HepG2 (cell line): ENCODE measurements around the gene PPP1R27. TPM values are rescaled to one million over a fixed set of nuclear protein-coding genes. Genes with fewer than 3 reads are reported as not detected.

Experiments
- ADNP ChIP-seq: sonication (generic); formaldehyde crosslinking; IDR thresholded peaks from 2 replicates; pipeline ENCODE4 v1.4.0; 2020; ENCODE audit warnings: missing genetic modification reagents
- BHLHE40 ChIP-seq: IDR thresholded peaks from 2 replicates; pipeline ENCODE4 v1.6.1; 2011; ENCODE audit warnings: low read length, improper control_type of control experiment
- CAMTA2 ChIP-seq: sonication (generic); formaldehyde crosslinking; IDR thresholded peaks from 2 replicates; pipeline ENCODE4 v1.4.0; 2020; ENCODE audit warnings: mild to moderate bottlenecking, missing genetic modification reagents, borderline replicate concordance
- CBFB ChIP-seq: sonication (generic); formaldehyde crosslinking; IDR thresholded peaks from 2 replicates; pipeline ENCODE4 v1.4.0; 2020; ENCODE audit warnings: missing genetic modification reagents
- DPF2 ChIP-seq: sonication (generic); formaldehyde crosslinking; IDR thresholded peaks from 2 replicates; pipeline ENCODE4 v1.4.0; 2020; ENCODE audit warnings: mild to moderate bottlenecking, low read depth, missing genetic modification reagents, borderline replicate concordance
- NONO ChIP-seq, 2 experiments: fragments of 450-650 bp in 1 of 2; sonication (generic) in 1 of 2; formaldehyde crosslinking in 1 of 2; IDR thresholded peaks in 1 of 2; conservative IDR thresholded peaks in 1 of 2; 2 replicates each; pipeline versions ENCODE4 v1.6.1 to v1.8.0; 2017 to 2022; ENCODE audit warnings: mild to moderate bottlenecking in 1 of 2, missing genetic modification reagents in 1 of 2, moderate library complexity in 1 of 2
- SIN3A ChIP-seq: IDR thresholded peaks from 2 replicates; pipeline ENCODE4 v1.6.1; 2011; ENCODE audit warnings: low read depth, mild to moderate bottlenecking, control low read depth, low read length, borderline replicate concordance
- SMYD3 ChIP-seq: sonication (generic); formaldehyde crosslinking; IDR thresholded peaks from 2 replicates; pipeline ENCODE4 v1.8.1; 2023; ENCODE audit warnings: mild to moderate bottlenecking, missing genetic modification reagents
- ZNF484 ChIP-seq: sonication (generic); formaldehyde crosslinking; IDR thresholded peaks from 2 replicates; pipeline ENCODE4 v1.5.1; 2020; ENCODE audit warnings: mild to moderate bottlenecking, low read depth, missing genetic modification reagents, borderline replicate concordance
- ZNF616 ChIP-seq: sonication (generic); formaldehyde crosslinking; IDR thresholded peaks from 2 replicates; pipeline ENCODE4 v1.5.0; 2020; ENCODE audit warnings: low read depth, mild to moderate bottlenecking, missing genetic modification reagents
- ZNF839 ChIP-seq: sonication (generic); formaldehyde crosslinking; IDR thresholded peaks from 2 replicates; pipeline ENCODE4 v1.4.0; 2020; ENCODE audit warnings: missing genetic modification reagents, mild to moderate bottlenecking, borderline replicate concordance
- ZSCAN30 ChIP-seq: sonication (generic); formaldehyde crosslinking; IDR thresholded peaks from 2 replicates; pipeline ENCODE4 v1.5.0; 2020; ENCODE audit warnings: mild to moderate bottlenecking, missing genetic modification reagents
- polyA plus RNA-seq, 8 experiments: library from polyadenylated mRNA; depleted of rRNA in 3 of 8; stranded (reverse) in 7 of 8; unstranded in 1 of 8; fragments of >200 nt; fragmentation: Illumina TruSeq in 4 of 8; extraction: Trizol in 4 of 8; gene quantifications; 2 replicates each; pipeline versions ENCODE4 v1.2.1 to v1.2.3, GENCODE V29; 2011 to 2016; ENCODE audit warnings: low read depth in 4 of 8, missing spikeins in 1 of 8, mixed read lengths in 1 of 8; ENCODE audit not compliant: insufficient read depth in 1 of 8
- total RNA-seq, 5 experiments: library from RNA; depleted of rRNA; stranded (reverse); fragments of >200 nt; fragmentation: Illumina TruSeq; extraction: Trizol; gene quantifications; 2 replicates each; pipeline ENCODE4 v1.2.3, GENCODE V29; 2016; ENCODE audit warnings: low read depth in 1 of 5
- TF ChIP-seq, protein P1 (sequence below): IDR thresholded peaks from 2 replicates; pipeline ENCODE4 v1.6.1; 2016; ENCODE audit warnings: missing compliant biosample characterization, missing genetic modification reagents, borderline replicate concordance
- TF ChIP-seq, protein P2 (sequence below): sonication (generic); formaldehyde crosslinking; IDR thresholded peaks from 2 replicates; pipeline ENCODE4 v1.4.0; 2020; ENCODE audit warnings: missing genetic modification reagents, borderline replicate concordance
- TF ChIP-seq, protein P3 (sequence below): sonication (generic); formaldehyde crosslinking; IDR thresholded peaks from 2 replicates; pipeline ENCODE4 v1.4.0; 2020; ENCODE audit warnings: missing genetic modification reagents
- TF ChIP-seq, protein P4 (sequence below): sonication (generic); IDR thresholded peaks from 2 replicates; pipeline ENCODE4 v1.6.1; 2016; ENCODE audit warnings: low read depth, borderline replicate concordance
- TF ChIP-seq, protein P5 (sequence below): sonication (generic); formaldehyde crosslinking; conservative IDR thresholded peaks from 2 replicates; pipeline ENCODE4 v1.8.1; 2023; ENCODE audit warnings: missing genetic modification reagents
- TF ChIP-seq, protein P6 (sequence below): sonication (generic); formaldehyde crosslinking; IDR thresholded peaks from 2 replicates; pipeline ENCODE4 v1.8.1; 2023; ENCODE audit warnings: missing genetic modification reagents, inconsistent platforms, borderline replicate concordance
- TF ChIP-seq, protein P7 (sequence below): IDR thresholded peaks from 2 replicates; pipeline ENCODE4 v1.6.1; 2016; ENCODE audit warnings: low read depth, borderline replicate concordance

Gene PPP1R27
- total and polyA plus RNA-seq, 2 of the 13 experiments (the other 11 are each of a cell fraction or from before 2014, with no cell fraction given) = 0.17 to 1.00 TPM

DNA sequence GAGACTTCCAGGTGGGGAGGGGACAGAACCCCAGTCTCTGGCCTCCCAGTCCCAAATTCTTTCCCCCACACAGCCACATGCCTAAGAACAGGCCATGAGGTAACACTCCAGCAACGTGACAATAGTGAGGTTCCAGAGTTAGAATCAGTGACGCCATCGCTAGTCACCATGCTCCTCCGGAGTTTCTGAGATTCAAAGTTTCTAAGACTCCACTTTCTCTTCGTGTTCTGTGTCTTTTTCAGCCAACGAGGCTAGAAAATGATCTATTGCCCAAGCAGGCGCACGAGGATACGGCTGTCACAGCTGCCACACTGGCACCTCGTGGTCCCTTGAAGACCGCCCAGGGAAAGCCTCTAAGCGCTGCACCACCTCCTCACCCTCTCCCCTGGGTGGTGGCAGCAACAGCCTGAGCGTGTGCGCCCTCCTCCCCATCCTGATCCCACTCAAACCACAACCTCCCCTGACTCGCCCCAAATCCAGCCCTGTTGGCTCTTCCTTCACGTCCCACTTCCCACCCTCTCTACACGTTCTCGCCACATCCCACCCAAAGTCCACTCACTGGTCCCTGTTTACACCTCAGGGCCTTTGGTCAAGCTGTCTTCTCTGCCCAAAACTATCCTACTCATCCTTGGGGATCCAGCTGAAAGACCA lies 2.8 kb downstream of the PPP1R27 start (continued):
- TF ChIP-seq, protein P1, sequence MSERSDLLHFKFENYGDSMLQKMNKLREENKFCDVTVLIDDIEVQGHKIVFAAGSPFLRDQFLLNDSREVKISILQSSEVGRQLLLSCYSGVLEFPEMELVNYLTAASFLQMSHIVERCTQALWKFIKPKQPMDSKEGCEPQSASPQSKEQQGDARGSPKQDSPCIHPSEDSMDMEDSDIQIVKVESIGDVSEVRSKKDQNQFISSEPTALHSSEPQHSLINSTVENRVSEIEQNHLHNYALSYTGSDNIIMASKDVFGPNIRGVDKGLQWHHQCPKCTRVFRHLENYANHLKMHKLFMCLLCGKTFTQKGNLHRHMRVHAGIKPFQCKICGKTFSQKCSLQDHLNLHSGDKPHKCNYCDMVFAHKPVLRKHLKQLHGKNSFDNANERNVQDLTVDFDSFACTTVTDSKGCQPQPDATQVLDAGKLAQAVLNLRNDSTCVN (CRISPR knock-in tag) = no peak
- TF ChIP-seq, protein P2, sequence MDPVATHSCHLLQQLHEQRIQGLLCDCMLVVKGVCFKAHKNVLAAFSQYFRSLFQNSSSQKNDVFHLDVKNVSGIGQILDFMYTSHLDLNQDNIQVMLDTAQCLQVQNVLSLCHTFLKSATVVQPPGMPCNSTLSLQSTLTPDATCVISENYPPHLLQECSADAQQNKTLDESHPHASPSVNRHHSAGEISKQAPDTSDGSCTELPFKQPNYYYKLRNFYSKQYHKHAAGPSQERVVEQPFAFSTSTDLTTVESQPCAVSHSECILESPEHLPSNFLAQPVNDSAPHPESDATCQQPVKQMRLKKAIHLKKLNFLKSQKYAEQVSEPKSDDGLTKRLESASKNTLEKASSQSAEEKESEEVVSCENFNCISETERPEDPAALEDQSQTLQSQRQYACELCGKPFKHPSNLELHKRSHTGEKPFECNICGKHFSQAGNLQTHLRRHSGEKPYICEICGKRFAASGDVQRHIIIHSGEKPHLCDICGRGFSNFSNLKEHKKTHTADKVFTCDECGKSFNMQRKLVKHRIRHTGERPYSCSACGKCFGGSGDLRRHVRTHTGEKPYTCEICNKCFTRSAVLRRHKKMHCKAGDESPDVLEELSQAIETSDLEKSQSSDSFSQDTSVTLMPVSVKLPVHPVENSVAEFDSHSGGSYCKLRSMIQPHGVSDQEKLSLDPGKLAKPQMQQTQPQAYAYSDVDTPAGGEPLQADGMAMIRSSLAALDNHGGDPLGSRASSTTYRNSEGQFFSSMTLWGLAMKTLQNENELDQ (CRISPR knock-in tag) = no peak
- TF ChIP-seq ZNF839 (CRISPR knock-in tag) (peak; percentile 84; the same call in 1 of the 2 replicates), ZSCAN30 (CRISPR knock-in tag) (no peak), SIN3A (no peak), ZNF484 (CRISPR knock-in tag) (no peak), CBFB (CRISPR knock-in tag) (no peak), ADNP (CRISPR knock-in tag) (no peak), DPF2 (CRISPR knock-in tag) (0 out of 2 replicates have a peak, but pooled peaks have one; percentile 43), ZNF616 (CRISPR knock-in tag) (0 out of 2 replicates have a peak, but pooled peaks have one; percentile 39), NONO (IDR thresholded peaks at IDR 0.05) (no peak), NONO (CRISPR knock-in tag; conservative IDR thresholded peaks at IDR 0.05) (no peak), BHLHE40 (0 out of 2 replicates have a peak, but pooled peaks have one; percentile 2), SMYD3 (CRISPR knock-in tag) (no peak), CAMTA2 (CRISPR knock-in tag) (0 out of 2 replicates have a peak, but pooled peaks have one; percentile 68)
- TF ChIP-seq, protein P3, sequence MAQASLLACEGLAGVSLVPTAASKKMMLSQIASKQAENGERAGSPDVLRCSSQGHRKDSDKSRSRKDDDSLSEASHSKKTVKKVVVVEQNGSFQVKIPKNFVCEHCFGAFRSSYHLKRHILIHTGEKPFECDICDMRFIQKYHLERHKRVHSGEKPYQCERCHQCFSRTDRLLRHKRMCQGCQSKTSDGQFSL (CRISPR knock-in tag) = no peak
- TF ChIP-seq, protein P4, sequence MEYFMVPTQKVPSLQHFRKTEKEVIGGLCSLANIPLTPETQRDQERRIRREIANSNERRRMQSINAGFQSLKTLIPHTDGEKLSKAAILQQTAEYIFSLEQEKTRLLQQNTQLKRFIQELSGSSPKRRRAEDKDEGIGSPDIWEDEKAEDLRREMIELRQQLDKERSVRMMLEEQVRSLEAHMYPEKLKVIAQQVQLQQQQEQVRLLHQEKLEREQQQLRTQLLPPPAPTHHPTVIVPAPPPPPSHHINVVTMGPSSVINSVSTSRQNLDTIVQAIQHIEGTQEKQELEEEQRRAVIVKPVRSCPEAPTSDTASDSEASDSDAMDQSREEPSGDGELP = no peak
- TF ChIP-seq, protein P5, sequence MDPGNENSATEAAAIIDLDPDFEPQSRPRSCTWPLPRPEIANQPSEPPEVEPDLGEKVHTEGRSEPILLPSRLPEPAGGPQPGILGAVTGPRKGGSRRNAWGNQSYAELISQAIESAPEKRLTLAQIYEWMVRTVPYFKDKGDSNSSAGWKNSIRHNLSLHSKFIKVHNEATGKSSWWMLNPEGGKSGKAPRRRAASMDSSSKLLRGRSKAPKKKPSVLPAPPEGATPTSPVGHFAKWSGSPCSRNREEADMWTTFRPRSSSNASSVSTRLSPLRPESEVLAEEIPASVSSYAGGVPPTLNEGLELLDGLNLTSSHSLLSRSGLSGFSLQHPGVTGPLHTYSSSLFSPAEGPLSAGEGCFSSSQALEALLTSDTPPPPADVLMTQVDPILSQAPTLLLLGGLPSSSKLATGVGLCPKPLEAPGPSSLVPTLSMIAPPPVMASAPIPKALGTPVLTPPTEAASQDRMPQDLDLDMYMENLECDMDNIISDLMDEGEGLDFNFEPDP (CRISPR knock-in tag) = 0 out of 2 replicates have a peak, but pooled peaks have one; percentile 9
- TF ChIP-seq, protein P6, sequence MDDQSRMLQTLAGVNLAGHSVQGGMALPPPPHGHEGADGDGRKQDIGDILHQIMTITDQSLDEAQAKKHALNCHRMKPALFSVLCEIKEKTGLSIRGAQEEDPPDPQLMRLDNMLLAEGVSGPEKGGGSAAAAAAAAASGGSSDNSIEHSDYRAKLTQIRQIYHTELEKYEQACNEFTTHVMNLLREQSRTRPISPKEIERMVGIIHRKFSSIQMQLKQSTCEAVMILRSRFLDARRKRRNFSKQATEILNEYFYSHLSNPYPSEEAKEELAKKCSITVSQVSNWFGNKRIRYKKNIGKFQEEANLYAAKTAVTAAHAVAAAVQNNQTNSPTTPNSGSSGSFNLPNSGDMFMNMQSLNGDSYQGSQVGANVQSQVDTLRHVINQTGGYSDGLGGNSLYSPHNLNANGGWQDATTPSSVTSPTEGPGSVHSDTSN (CRISPR knock-in tag) = no peak
- TF ChIP-seq, protein P7, sequence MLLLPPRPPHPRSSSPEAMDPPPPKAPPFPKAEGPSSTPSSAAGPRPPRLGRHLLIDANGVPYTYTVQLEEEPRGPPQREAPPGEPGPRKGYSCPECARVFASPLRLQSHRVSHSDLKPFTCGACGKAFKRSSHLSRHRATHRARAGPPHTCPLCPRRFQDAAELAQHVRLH = no peak
